Sigmoid colon (tissue), 7 donors: ENCODE data around the gene CHAT. TPM values are rescaled to one million over a fixed set of nuclear protein-coding genes. Genes with fewer than 3 reads are reported as not detected.

Source experiments
- DNase-seq: peaks from one replicate; pipeline ENCODE4 v3.0.0-alpha.2; 2019
- H3K27ac ChIP-seq, 4 donors: fragments of 200-600 bp; sonication (generic); one replicate each; pipeline ENCODE4 v1.5.1; 2016 to 2019; ENCODE audit warnings: mild to moderate bottlenecking in 1 of 4
- H3K27me3 ChIP-seq, 3 donors: fragments of 200-600 bp; sonication (generic); one replicate each; pipeline ENCODE4 v1.5.1; 2019; ENCODE audit warnings: mild to moderate bottlenecking in 1 of 3
- H3K36me3 ChIP-seq, 4 donors: fragments of 200-600 bp; sonication (generic); one replicate each; pipeline ENCODE4 v1.5.1; 2016 to 2019
- H3K4me1 ChIP-seq, 4 donors: fragments of 200-600 bp; sonication (generic); one replicate each; pipeline ENCODE4 v1.5.1; 2017 to 2019
- H3K4me3 ChIP-seq, 4 donors: fragments of 200-600 bp; sonication (generic); one replicate each; pipeline ENCODE4 v1.5.1; 2017 to 2019; ENCODE audit warnings: mild to moderate bottlenecking in 2 of 4, moderate library complexity in 1 of 4
- H3K9me3 ChIP-seq, 4 donors: fragments of 200-600 bp in 3 of 4; sonication (generic) in 3 of 4; one replicate each; pipeline versions ENCODE4 v1.5.1 to v1.6.1; 2013 to 2019
- CTCF ChIP-seq, 4 experiments: fragments of 450-650 bp in 3 of 4; fragments of 200-600 bp in 1 of 4; IDR thresholded peaks; one replicate each; pipeline ENCODE4 v1.5.1; 2016 to 2019; ENCODE audit warnings: antibody characterized with exemption in 4 of 4, mild to moderate bottlenecking in 3 of 4, moderate library complexity in 2 of 4
- EP300 ChIP-seq, 4 donors: sonication (generic); formaldehyde crosslinking; IDR thresholded peaks; one replicate each; pipeline ENCODE4 v1.6.1; 2017; ENCODE audit warnings: antibody characterized with exemption in 4 of 4
- POLR2A ChIP-seq, 2 donors: fragments of 450-650 bp; IDR thresholded peaks; one replicate each; pipeline ENCODE4 v1.6.1; 2016; ENCODE audit warnings: antibody characterized with exemption in 2 of 2, mild to moderate bottlenecking in 2 of 2, moderate library complexity in 2 of 2
- POLR2AphosphoS5 ChIP-seq, 4 donors: sonication (generic); formaldehyde crosslinking; IDR thresholded peaks; one replicate each; pipeline ENCODE4 v1.6.1; 2017; ENCODE audit warnings: antibody characterized with exemption in 4 of 4
- WGBS, 2 donors: extraction: QIAGEN DNeasy Blood & Tissue Kit; methylation state at CpG; one replicate each; pipeline ENCODE4 v1.1.7; 2013; 5-methylcytosine and 5-hydroxymethylcytosine counted together
- intact Hi-C: fragments of 100-400 bp; cut with DNase I; formaldehyde crosslinking; loops from one replicate; pipeline ENCODE4 v1.15.1; 2023
- polyA plus RNA-seq, 3 donors: library from polyadenylated mRNA; stranded (reverse); fragments of 200-250 nt; gene quantifications; one replicate each; pipeline ENCODE4 v1.2.3, GENCODE V29; 2013
- total RNA-seq, 4 donors: library from RNA; depleted of rRNA; stranded (reverse); fragments of >200 nt; gene quantifications; one replicate each; pipeline ENCODE4 v1.1.0, GENCODE V29; 2016
- donor health status: healthy with polysubstance abuse.
- donor health status: Bipolar disorder and iron deficiency.
- donor health status: healthy.

The CHAT gene
- total and polyA plus RNA-seq, 7 donors, result 0.41 to 0.57 TPM; not detected in 5

- 63 to 74% methylated on average over 8 of the region's 8 CpGs for WGBS, 2 donors
- Histone ChIP-seq H3K27ac (no peak overlapping the region), H3K4me1 (no peaks in the 10 kb centered on the region), H3K36me3 (no peaks in the 10 kb centered on the region), H3K9me3 (no peaks in the 10 kb centered on the region), H3K27me3 (peaks cover 0 to 36% (median 10%) of the 10 kb centered on the region in 3 donors), H3K4me3 (no peak overlapping the region)
- TF ChIP-seq EP300 (IDR thresholded peaks at IDR 0.05) (no peak), POLR2A (IDR thresholded peaks at IDR 0.05) (no peak), CTCF (IDR thresholded peaks at IDR 0.05) (no peak), POLR2AphosphoS5 (IDR thresholded peaks at IDR 0.05) (no peak)
- no peak for DNase-seq
- intact Hi-C loops, result no loop called here
These were observed 15.5 kb upstream of the CHAT start for GRCh38 chr10:49598164-49598856.

GRCh38 chr10:49598986-49599385 lies 14.9 kb upstream of the CHAT start:
- intact Hi-C loops, result no loop called here
- H3K4me3 ChIP-seq, result no peak overlapping the region
- H3K9me3 ChIP-seq, result no peaks in the 10 kb centered on the region
- TF ChIP-seq POLR2AphosphoS5 (IDR thresholded peaks at IDR 0.05) (no peak), CTCF (IDR thresholded peaks at IDR 0.05) (no peak), POLR2A (IDR thresholded peaks at IDR 0.05) (no peak), EP300 (IDR thresholded peaks at IDR 0.05) (no peak)
- DNase-seq, result no peak
- peaks cover 0 to 40% (median 10%) of the 10 kb centered on the region in 3 donors for H3K27me3 ChIP-seq
- 55 to 70% methylated on average over 4 of the region's 4 CpGs for WGBS, 2 donors
- H3K27ac ChIP-seq, result no peak overlapping the region
- H3K36me3 ChIP-seq, result no peaks in the 10 kb centered on the region
- H3K4me1 ChIP-seq, result no peaks in the 10 kb centered on the region

- H3K27me3 ChIP-seq, result peaks cover 0 to 40% (median 10%) of the 10 kb centered on the region in 3 donors
- TF ChIP-seq EP300 (IDR thresholded peaks at IDR 0.05) (no peak), POLR2A (IDR thresholded peaks at IDR 0.05) (no peak)
These were observed 14.3 kb upstream of the CHAT start for GRCh38 chr10:49599546-49599945.

GRCh38 chr10:49600046-49600445 lies 13.8 kb upstream of the CHAT start:
- TF ChIP-seq CTCF (IDR thresholded peaks at IDR 0.05), result no peak
- no peak for TF ChIP-seq EP300 (IDR thresholded peaks at IDR 0.05)
- no peak for TF ChIP-seq POLR2AphosphoS5 (IDR thresholded peaks at IDR 0.05)
- no peak for TF ChIP-seq POLR2A (IDR thresholded peaks at IDR 0.05)
- Histone ChIP-seq H3K36me3 (no peaks in the 10 kb centered on the region), H3K4me1 (no peaks in the 10 kb centered on the region), H3K9me3 (no peaks in the 10 kb centered on the region), H3K4me3 (no peak overlapping the region), H3K27me3 (peaks cover 0 to 45% (median 10%) of the 10 kb centered on the region in 3 donors), H3K27ac (no peak overlapping the region)
- intact Hi-C loops, result no loop called here
- WGBS, 2 donors, result 85 to 87% methylated on average over 8 of the region's 8 CpGs
- no peak for DNase-seq

More at GRCh38 chr10:49599546-49599945, 14.3 kb upstream of the CHAT start:
- no peak for DNase-seq
- no peaks in the 10 kb centered on the region for H3K36me3 ChIP-seq
- no peak overlapping the region for H3K4me3 ChIP-seq
- 62 to 77% methylated on average over 3 of the region's 3 CpGs for WGBS, 2 donors
- H3K4me1 ChIP-seq, result no peaks in the 10 kb centered on the region
- intact Hi-C loops, result no loop called here
- no peak overlapping the region for H3K27ac ChIP-seq
- H3K9me3 ChIP-seq, result no peaks in the 10 kb centered on the region

- H3K27me3 ChIP-seq, result peaks cover 0 to 53% (median 10%) of the 10 kb centered on the region in 3 donors
- DNase-seq, result no peak
- TF ChIP-seq POLR2A (IDR thresholded peaks at IDR 0.05), result no peak
- no peak for TF ChIP-seq CTCF (IDR thresholded peaks at IDR 0.05)
- TF ChIP-seq POLR2AphosphoS5 (IDR thresholded peaks at IDR 0.05), result no peak
- TF ChIP-seq EP300 (IDR thresholded peaks at IDR 0.05), result no peak
- no peak overlapping the region for H3K27ac ChIP-seq
- no peaks in the 10 kb centered on the region for H3K9me3 ChIP-seq
- no peaks in the 10 kb centered on the region for H3K36me3 ChIP-seq
- no peak overlapping the region for H3K4me3 ChIP-seq
- intact Hi-C loops, result no loop called here
- WGBS, 2 donors, result 76 to 83% methylated on average over 4 of the region's 4 CpGs
- no peaks in the 10 kb centered on the region for H3K4me1 ChIP-seq
These were observed 12.9 kb upstream of the CHAT start for GRCh38 chr10:49600781-49601400.
